Stomach (tissue), 4 donors: ENCODE data around the gene COG3.

Source experiments
- POLR2A ChIP-seq, 4 donors: fragments of 450-650 bp; IDR thresholded peaks; one replicate each; pipeline ENCODE4 v1.6.1; 2016; ENCODE audit warnings: antibody characterized with exemption in 4 of 4, control low read depth in 2 of 4, mild to moderate bottlenecking in 1 of 4, moderate library complexity in 1 of 4
- POLR2AphosphoS5 ChIP-seq, 3 donors: sonication (generic); formaldehyde crosslinking; IDR thresholded peaks; one replicate each; pipeline ENCODE4 v1.6.1; 2016; ENCODE audit warnings: antibody characterized with exemption in 3 of 3
- TF ChIP-seq, protein P1 (sequence below), 7 experiments: fragments of 450-650 bp in 4 of 7; fragments of 200-600 bp in 3 of 7; sonication (generic) in 3 of 7; IDR thresholded peaks; one replicate each; pipeline ENCODE4 v1.5.1; 2016 to 2019; ENCODE audit warnings: antibody characterized with exemption in 7 of 7, control low read depth in 2 of 7, mild to moderate bottlenecking in 1 of 7

DNA sequence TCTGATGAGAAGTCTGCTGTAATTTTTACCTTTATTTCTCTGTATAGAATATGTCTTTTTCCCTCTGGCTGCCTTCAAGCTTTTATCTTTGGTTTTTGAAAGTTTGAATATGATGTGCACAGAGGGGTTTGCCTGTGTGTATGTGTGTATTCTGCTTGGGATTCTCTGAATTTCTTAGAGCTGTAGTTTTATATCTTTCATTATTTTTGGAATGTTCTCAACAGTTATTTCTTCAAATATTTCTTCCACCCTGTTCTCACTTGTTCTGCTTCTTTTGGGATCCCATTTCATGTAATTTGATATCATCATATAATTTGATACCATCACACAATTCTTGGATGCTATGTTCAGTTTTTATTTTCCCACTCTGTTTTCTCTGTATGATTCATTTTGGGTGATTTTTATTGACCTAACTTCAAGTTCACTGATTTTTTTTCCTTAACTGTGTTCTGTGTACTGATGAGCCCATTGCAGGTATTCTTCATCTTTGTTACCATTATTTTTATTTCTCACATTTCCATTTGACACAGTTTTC, 7.5 kb downstream of the COG3 start:
- TF ChIP-seq, protein P1, sequence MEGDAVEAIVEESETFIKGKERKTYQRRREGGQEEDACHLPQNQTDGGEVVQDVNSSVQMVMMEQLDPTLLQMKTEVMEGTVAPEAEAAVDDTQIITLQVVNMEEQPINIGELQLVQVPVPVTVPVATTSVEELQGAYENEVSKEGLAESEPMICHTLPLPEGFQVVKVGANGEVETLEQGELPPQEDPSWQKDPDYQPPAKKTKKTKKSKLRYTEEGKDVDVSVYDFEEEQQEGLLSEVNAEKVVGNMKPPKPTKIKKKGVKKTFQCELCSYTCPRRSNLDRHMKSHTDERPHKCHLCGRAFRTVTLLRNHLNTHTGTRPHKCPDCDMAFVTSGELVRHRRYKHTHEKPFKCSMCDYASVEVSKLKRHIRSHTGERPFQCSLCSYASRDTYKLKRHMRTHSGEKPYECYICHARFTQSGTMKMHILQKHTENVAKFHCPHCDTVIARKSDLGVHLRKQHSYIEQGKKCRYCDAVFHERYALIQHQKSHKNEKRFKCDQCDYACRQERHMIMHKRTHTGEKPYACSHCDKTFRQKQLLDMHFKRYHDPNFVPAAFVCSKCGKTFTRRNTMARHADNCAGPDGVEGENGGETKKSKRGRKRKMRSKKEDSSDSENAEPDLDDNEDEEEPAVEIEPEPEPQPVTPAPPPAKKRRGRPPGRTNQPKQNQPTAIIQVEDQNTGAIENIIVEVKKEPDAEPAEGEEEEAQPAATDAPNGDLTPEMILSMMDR (IDR thresholded peaks at IDR 0.05) = no peak
- no peak for TF ChIP-seq POLR2A (IDR thresholded peaks at IDR 0.05)
- no peak for TF ChIP-seq POLR2AphosphoS5 (IDR thresholded peaks at IDR 0.05)
